GM06990 (cell line): ENCODE data around the gene PLEKHG7.

ENCODE experiments used
- DNase-seq: peaks from one replicate; pipeline ENCODE4 v3.0.0-alpha.2; 2011; ENCODE audit not compliant: insufficient read length; ENCODE audit errors: extremely low read depth
- H3K27me3 ChIP-seq: replicated peaks from 2 replicates; pipeline ENCODE4 v1.6.0; 2011; ENCODE audit warnings: low read length; ENCODE audit not compliant: control insufficient read depth, insufficient read depth
- H3K36me3 ChIP-seq: 2 replicates; pipeline ENCODE4 v1.5.1; 2011; ENCODE audit warnings: low read length; ENCODE audit not compliant: control insufficient read depth, insufficient read depth
- H3K4me3 ChIP-seq: replicated peaks from 2 replicates; pipeline ENCODE4 v1.5.1; 2011; ENCODE audit warnings: low read depth, mild to moderate bottlenecking, control low read depth, low read length
- TF ChIP-seq, protein P1 (sequence below): IDR thresholded peaks from 2 replicates; pipeline ENCODE4 v1.5.1; 2011; ENCODE audit warnings: low read length, control low read depth, mild to moderate bottlenecking, inconsistent platforms; ENCODE audit not compliant: insufficient read depth, poor library complexity, severe bottlenecking

The PLEKHG7 gene

GRCh38 chr12:92821142-92821541 lies 118.4 kb downstream of the PLEKHG7 start:
- TF ChIP-seq, protein P1, sequence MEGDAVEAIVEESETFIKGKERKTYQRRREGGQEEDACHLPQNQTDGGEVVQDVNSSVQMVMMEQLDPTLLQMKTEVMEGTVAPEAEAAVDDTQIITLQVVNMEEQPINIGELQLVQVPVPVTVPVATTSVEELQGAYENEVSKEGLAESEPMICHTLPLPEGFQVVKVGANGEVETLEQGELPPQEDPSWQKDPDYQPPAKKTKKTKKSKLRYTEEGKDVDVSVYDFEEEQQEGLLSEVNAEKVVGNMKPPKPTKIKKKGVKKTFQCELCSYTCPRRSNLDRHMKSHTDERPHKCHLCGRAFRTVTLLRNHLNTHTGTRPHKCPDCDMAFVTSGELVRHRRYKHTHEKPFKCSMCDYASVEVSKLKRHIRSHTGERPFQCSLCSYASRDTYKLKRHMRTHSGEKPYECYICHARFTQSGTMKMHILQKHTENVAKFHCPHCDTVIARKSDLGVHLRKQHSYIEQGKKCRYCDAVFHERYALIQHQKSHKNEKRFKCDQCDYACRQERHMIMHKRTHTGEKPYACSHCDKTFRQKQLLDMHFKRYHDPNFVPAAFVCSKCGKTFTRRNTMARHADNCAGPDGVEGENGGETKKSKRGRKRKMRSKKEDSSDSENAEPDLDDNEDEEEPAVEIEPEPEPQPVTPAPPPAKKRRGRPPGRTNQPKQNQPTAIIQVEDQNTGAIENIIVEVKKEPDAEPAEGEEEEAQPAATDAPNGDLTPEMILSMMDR, result no peak
- Histone ChIP-seq H3K4me3 (no peak overlapping the region), H3K27me3 (no peaks in the 10 kb centered on the region), H3K36me3 (no peaks in the 10 kb centered on the region; the same call in 1 of the 2 replicates)
- no peak for DNase-seq
